Memory B cell (primary cell): ENCODE measurements around the gene GRN.
"Not testable (repeated sequence)": the region's sequence is repeated elsewhere in the genome, so short reads cannot be mapped to it uniquely, and the experiment has no call there.

Source experiments
- ATAC-seq: fragments of 150-1000 bp; cut with Tn5 transposase; 2 replicates; pipeline ENCODE4 v1.10.0; 2021; ENCODE audit warnings: low read depth, mild to moderate bottlenecking, moderate library complexity
- DNase-seq, 2 donors: peaks; one replicate each; pipeline ENCODE4 v3.0.0; 2022; ENCODE audit warnings: low spot score in 2 of 2
- H3K27ac Mint-ChIP-seq: one replicate; pipeline ENCODE4 v1.8.0; 2022; ENCODE audit warnings: mild to moderate bottlenecking, moderate library complexity, mixed read lengths
- H3K27me3 Mint-ChIP-seq: one replicate; pipeline ENCODE4 v1.8.0; 2022; ENCODE audit warnings: mixed read lengths
- H3K36me3 Mint-ChIP-seq: one replicate; pipeline ENCODE4 v1.8.0; 2022; ENCODE audit warnings: mild to moderate bottlenecking, mixed read lengths
- H3K4me1 Mint-ChIP-seq: one replicate; pipeline ENCODE4 v1.8.0; 2022; ENCODE audit warnings: mixed read lengths
- H3K4me3 Mint-ChIP-seq: one replicate; pipeline ENCODE4 v1.8.0; 2022; ENCODE audit warnings: mild to moderate bottlenecking, moderate library complexity, mixed read lengths
- H3K9me3 Mint-ChIP-seq: one replicate; pipeline ENCODE4 v1.8.0; 2022; ENCODE audit warnings: mixed read lengths

The GRN gene

GRCh38 chr17:44356241-44356640 is 11.1 kb downstream of the GRN start:
- Mint-ChIP-seq H3K27ac (no peak overlapping the region), H3K4me1 (peaks cover 20% of the 10 kb centered on the region), H3K27me3 (peaks cover 2% of the 10 kb centered on the region), H3K4me3 (no peak overlapping the region), H3K36me3 (peaks cover 10% of the 10 kb centered on the region), H3K9me3 (no peaks in the 10 kb centered on the region)
- ATAC-seq (no peak), DNase-seq (no peak)

GRCh38 chr17:44358066-44358465 is 13.0 kb downstream of the GRN start:
- ATAC-seq (no peak), DNase-seq (no peak)
- H3K27ac Mint-ChIP-seq = no peak overlapping the region
- no peaks in the 10 kb centered on the region for H3K36me3 Mint-ChIP-seq
- no peaks in the 10 kb centered on the region for H3K9me3 Mint-ChIP-seq
- no peak overlapping the region for H3K4me3 Mint-ChIP-seq
- peaks cover 18% of the 10 kb centered on the region for H3K4me1 Mint-ChIP-seq
- H3K27me3 Mint-ChIP-seq = peaks cover 5% of the 10 kb centered on the region

GRCh38 chr17:44359006-44359405 is 13.9 kb downstream of the GRN start:
- H3K36me3 Mint-ChIP-seq = no peaks in the 10 kb centered on the region
- no peak overlapping the region for H3K4me3 Mint-ChIP-seq
- ATAC-seq = peak; percentile 20
- H3K4me1 Mint-ChIP-seq = peaks cover 16% of the 10 kb centered on the region
- DNase-seq = no peak
- peak overlapping the region; percentile 76 for H3K27ac Mint-ChIP-seq
- H3K27me3 Mint-ChIP-seq = peaks cover 5% of the 10 kb centered on the region
- no peaks in the 10 kb centered on the region for H3K9me3 Mint-ChIP-seq

- Mint-ChIP-seq H3K4me3 (no peak overlapping the region), H3K27me3 (peaks cover 5% of the 10 kb centered on the region), H3K9me3 (no peaks in the 10 kb centered on the region), H3K27ac (no peak overlapping the region), H3K36me3 (no peaks in the 10 kb centered on the region), H3K4me1 (peaks cover 16% of the 10 kb centered on the region)
- ATAC-seq (no peak), DNase-seq (no peak)
These were observed 14.5 kb downstream of the GRN start for GRCh38 chr17:44359458-44360143.

GRCh38 chr17:44360144-44360533 is 15.0 kb downstream of the GRN start:
- Mint-ChIP-seq H3K4me1 (peaks cover 16% of the 10 kb centered on the region), H3K4me3 (no peak overlapping the region), H3K36me3 (no peaks in the 10 kb centered on the region), H3K27ac (no peak overlapping the region), H3K27me3 (peaks cover 5% of the 10 kb centered on the region), H3K9me3 (no peaks in the 10 kb centered on the region)
- DNase-seq = no peak
- no peak for ATAC-seq

GRCh38 chr17:44360826-44361225 is 15.7 kb downstream of the GRN start:
- H3K9me3 Mint-ChIP-seq = no peaks in the 10 kb centered on the region
- no peak overlapping the region for H3K4me3 Mint-ChIP-seq
- peaks cover 5% of the 10 kb centered on the region for H3K27me3 Mint-ChIP-seq
- DNase-seq (no peak), ATAC-seq (no peak)
- H3K4me1 Mint-ChIP-seq = peaks cover 16% of the 10 kb centered on the region
- no peak overlapping the region for H3K27ac Mint-ChIP-seq
- no peaks in the 10 kb centered on the region for H3K36me3 Mint-ChIP-seq

GRCh38 chr17:44361292-44362260 is 16.5 kb downstream of the GRN start:
- peaks cover 7% of the 10 kb centered on the region for H3K27me3 Mint-ChIP-seq
- peaks cover 16% of the 10 kb centered on the region for H3K4me1 Mint-ChIP-seq
- DNase-seq = no peak
- no peak overlapping the region for H3K27ac Mint-ChIP-seq
- no peak overlapping the region for H3K4me3 Mint-ChIP-seq
- no peaks in the 10 kb centered on the region for H3K36me3 Mint-ChIP-seq
- ATAC-seq = no peak
- H3K9me3 Mint-ChIP-seq = no peaks in the 10 kb centered on the region

- no peak for DNase-seq
- ATAC-seq = no peak
- no peaks in the 10 kb centered on the region for H3K36me3 Mint-ChIP-seq
- peaks cover 16% of the 10 kb centered on the region for H3K4me1 Mint-ChIP-seq
- H3K27ac Mint-ChIP-seq = no peak overlapping the region
- no peaks in the 10 kb centered on the region for H3K9me3 Mint-ChIP-seq
- H3K4me3 Mint-ChIP-seq = peak overlapping the region; percentile 60
- peaks cover 12% of the 10 kb centered on the region for H3K27me3 Mint-ChIP-seq
These were observed 17.4 kb downstream of the GRN start for GRCh38 chr17:44362459-44362948.

- peaks cover 16% of the 10 kb centered on the region for H3K4me1 Mint-ChIP-seq
- H3K9me3 Mint-ChIP-seq = no peaks in the 10 kb centered on the region
- DNase-seq = peak in 1 of 2 donors; percentile 50
- peak; percentile 28 for ATAC-seq
- no peaks in the 10 kb centered on the region for H3K36me3 Mint-ChIP-seq
- no peak overlapping the region for H3K27ac Mint-ChIP-seq
- peak overlapping the region; percentile 65 for H3K4me3 Mint-ChIP-seq
- H3K27me3 Mint-ChIP-seq = peaks cover 14% of the 10 kb centered on the region
These were observed 18.0 kb downstream of the GRN start for GRCh38 chr17:44362949-44363612.

GRCh38 chr17:44363613-44364159 is 18.6 kb downstream of the GRN start, which contains the start of gene FAM171A2:
Gene FAM171A2, minus strand, starts transcription at chr17:44363853. Its CDS starts 139 bp downstream, at chr17:44363714.
- peaks cover 14% of the 10 kb centered on the region for H3K4me1 Mint-ChIP-seq
- ATAC-seq (peak; percentile 88), DNase-seq (peak; percentile 75 to 79)
- H3K4me3 Mint-ChIP-seq = peak within 1 kb of the TSS; percentile 79
- no peaks in the 10 kb centered on the region for H3K9me3 Mint-ChIP-seq
- H3K36me3 Mint-ChIP-seq = no peaks in the 10 kb centered on the region
- peaks cover 17% of the 10 kb centered on the region for H3K27me3 Mint-ChIP-seq
- no peak within 1 kb of the TSS for H3K27ac Mint-ChIP-seq

GRCh38 chr17:44365051-44365450 is 19.9 kb downstream of the GRN start:
- H3K27ac Mint-ChIP-seq, ATAC-seq, DNase-seq, H3K4me1 Mint-ChIP-seq, H3K36me3 Mint-ChIP-seq, H3K9me3 Mint-ChIP-seq: not testable (repeated sequence)
- peaks cover 19% of the 10 kb centered on the region for H3K27me3 Mint-ChIP-seq
- peak overlapping the region; percentile 44 for H3K4me3 Mint-ChIP-seq

- Mint-ChIP-seq H3K4me3 (no peak overlapping the region), H3K27ac (no peak overlapping the region), H3K9me3 (no peaks in the 10 kb centered on the region), H3K27me3 (peaks cover 23% of the 10 kb centered on the region), H3K4me1 (peaks cover 2% of the 10 kb centered on the region), H3K36me3 (no peaks in the 10 kb centered on the region)
- ATAC-seq = no peak
- DNase-seq = no peak
These were observed 22.3 kb downstream of the GRN start for GRCh38 chr17:44367231-44367979.
